C1 segment of cervical spinal cord (tissue), 14 donors: Measurements from ENCODE around the gene TMEM273.

Experiments used
- DNase-seq, 14 donors: peaks; one replicate each; lab custom pipeline; 2025; lab: John Stamatoyannopoulos, UW

TMEM273 gene

GRCh38 chr10:49164559-49165188, 23.5 kb downstream of the TMEM273 start:
- DNase-seq, result peak in 1 of 14 donors; percentile 16

DNA sequence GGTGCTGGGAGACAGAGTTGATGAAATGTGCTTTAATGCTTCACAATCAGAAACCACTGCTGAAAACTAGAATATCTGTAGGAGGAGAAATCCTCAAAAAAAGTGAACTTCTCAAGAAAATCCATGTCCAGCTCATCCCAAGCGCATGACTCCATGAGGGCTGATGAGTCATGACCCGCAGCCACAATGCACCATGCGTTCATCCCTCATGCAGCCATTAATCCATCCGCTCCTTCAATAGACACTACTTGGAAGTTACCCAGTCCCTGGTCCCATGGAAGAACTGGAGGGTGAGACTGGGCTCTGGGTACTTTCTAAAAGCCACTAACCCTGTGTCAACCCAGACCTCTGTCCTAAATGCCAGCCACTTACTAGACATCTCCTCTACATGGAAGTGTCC, 24.4 kb downstream of the TMEM273 start:
- no peak for DNase-seq

- DNase-seq, result no peak
Measured at GRCh38 chr10:49162761-49163310, 25.4 kb downstream of the TMEM273 start.

DNA sequence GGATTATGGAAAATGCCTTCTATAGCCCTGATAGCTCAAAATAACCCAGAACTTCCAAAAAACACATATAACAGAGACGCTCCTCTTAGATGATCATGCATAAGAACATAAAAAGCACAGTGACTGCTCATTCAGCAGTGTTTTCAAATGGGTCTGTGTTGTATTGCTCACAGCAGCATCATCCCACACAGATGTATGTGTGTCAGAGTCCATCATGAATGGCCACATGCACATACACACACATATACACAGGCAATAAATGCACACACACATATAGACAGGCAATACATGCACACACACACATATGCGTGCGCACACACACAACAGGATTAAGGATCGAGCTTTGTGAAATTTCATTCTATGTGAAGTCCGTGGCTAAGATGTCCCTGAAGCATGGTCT, 26.1 kb downstream of the TMEM273 start:
- no peak for DNase-seq

DNA sequence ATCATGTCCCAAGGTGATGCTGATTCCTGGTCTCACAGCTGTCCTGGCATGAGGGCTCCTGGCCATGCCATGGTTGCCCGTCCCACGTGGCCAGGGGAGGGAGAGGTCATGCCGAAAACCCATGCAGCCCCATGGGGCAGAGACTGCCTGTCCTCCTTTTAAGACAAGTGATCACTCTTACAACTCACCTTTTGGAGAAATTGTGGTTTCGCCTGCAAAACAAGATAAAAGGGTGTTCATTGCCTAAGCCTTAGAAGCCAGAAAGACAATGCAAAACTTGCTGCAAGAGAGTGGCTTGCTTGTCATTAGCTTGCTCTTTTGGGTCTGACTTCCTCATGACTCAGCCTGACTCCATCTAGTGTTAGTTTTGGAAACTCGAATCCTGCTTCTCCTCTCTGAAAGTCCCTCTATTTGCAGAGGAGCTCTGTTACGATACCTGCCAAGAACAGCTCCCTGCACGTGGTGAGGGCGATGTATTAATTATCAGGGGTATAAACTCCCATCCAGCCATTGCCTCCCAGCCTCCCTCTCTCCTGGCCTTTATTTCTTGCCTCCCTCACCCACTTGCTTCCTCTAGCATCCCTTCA, 26.7 kb downstream of the TMEM273 start:
- peak in 1 of 14 donors; percentile 11 for DNase-seq

DNA sequence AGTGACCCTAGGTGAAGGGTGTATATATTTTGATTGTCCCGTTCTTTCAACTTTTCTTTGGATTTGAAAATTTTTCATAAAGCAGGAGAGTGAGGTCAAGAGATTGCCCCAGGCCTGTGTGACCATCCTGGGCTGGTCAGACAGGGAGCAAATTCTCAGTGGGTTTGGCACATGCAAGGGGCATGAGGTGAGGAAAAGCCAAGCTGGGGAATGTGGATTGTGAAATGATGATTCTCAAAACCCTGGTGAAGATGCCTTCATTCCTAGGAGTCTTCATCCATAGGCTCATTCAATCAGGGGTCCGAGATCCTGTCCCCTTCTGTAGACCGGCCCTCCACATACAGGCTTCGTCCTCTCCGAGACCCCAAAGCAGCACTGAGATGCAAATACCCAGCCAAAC, 27.4 kb downstream of the TMEM273 start:
- DNase-seq, result no peak

DNA sequence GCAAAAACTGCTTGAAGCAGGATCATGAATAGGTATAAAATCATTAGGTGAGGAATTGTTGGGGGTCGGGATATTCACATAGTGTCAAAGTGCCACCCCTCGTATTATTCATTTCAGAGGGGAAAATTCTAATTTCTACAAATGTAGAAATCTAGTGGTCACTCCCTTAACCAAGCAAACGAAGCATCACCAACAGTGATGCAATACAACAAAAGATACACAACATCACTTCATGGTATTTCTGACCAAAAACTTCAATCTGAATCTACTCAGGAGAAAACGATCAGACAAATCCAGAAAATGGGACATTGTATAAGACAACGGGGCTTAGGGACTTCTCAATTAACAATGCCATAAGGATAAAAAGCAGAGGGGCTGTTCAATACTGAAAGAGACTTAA, 28.1 kb downstream of the TMEM273 start:
- DNase-seq, result no peak

DNA sequence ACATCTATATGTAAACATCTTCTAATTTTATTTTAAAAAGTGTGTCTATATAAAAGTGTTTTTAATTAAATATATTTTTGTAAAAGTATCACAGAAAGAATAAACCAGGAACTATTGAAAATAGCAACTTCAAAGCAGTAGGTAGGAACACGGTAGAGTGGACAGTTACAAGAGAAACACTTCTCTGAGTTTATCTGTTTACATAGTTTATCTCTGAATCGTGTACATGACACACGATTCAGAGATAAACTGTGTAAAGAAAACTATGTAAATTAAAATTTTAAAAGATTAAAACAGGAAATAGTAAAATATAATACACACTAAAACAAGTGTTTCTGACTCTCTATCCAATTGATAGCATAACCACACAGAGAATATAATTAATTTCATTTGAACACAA, 29.3 kb downstream of the TMEM273 start:
- DNase-seq, result no peak

GRCh38 chr10:49158404-49158803, 29.8 kb downstream of the TMEM273 start:
- no peak for DNase-seq

- DNase-seq, result no peak
Measured at GRCh38 chr10:49157229-49157628, 31.0 kb downstream of the TMEM273 start.

DNA sequence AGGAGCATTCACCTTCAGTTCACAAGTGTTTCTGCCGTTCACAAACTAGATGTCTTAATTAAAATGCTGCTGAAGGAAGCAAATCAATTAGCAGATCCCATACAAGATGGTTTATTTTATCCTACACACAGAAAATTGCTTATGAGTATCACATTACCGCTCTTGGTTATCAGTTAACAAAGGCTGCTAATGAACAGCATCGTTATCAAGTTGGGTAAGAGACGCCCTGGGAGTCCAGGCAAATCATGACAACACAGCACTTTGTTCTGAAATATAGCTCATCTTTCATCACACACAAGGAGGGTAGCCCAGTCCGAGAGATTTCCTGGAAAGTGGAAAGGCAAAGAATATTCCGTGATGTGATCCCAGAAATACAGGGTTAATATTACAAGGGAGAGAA, 33.5 kb downstream of the TMEM273 start:
- DNase-seq, result no peak

DNA sequence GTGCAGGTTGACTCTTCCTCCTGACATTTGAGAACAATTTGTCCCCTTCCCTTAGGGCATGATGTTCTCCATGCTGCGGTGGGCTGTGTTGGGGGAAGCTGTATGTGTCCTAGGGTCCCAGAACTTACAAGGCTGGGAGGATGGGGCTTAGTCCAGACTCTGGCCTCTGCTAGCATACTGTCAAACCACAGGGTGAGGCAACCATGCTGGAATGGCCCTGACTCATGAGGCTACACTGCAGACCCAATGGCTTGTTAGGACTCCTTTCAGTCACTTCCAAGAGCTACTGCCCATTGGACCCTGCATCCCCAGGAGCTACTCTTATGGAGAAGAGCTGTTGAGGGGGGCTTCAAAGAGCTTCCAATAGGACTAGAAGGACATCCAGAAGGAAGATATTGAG, 34.2 kb downstream of the TMEM273 start:
- DNase-seq, result no peak

- DNase-seq, result no peak
Measured at GRCh38 chr10:49153115-49153514, 35.1 kb downstream of the TMEM273 start.

DNA sequence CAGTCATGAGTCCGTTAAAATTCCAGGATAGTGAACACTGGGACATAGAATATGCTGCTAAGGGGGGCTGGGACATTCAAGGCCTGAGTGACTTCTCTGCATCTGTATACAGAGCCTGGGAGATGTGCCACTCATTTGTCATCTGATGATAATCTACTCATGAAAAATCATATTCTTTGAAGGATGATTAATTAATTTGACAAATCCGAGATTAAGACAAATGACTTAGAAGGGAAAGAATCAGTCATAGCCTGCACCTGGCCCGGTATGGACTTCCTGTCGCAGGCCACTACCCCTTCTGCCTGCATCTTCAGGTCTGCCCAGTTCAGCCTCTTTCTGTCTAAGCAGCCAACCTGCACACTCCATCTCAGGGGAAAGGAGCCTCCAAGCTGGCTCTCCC, 35.5 kb downstream of the TMEM273 start:
- no peak for DNase-seq

DNA sequence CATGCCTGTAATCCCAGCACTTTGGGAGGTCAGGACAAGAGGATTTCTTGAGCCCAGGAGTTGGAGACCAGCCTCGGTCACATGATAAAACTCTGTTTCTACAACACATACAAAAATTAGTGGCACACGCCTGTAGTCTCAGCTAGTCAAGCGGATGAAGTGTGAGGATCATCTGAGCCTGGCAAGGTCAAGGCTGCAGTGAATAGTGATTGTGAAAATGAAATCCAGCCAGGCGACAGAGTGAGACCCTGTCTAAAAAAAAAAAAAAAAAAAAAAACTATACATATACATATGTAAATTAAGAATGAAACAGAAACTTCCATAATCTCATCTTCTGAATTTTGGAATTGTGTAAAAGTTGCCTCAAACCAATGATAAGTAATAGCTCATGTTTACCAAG, 36.2 kb downstream of the TMEM273 start:
- DNase-seq, result no peak

GRCh38 chr10:49151481-49151880, 36.7 kb downstream of the TMEM273 start:
- DNase-seq, result no peak

- no peak for DNase-seq
Measured at GRCh38 chr10:49151025-49151445, 37.2 kb downstream of the TMEM273 start.

DNA sequence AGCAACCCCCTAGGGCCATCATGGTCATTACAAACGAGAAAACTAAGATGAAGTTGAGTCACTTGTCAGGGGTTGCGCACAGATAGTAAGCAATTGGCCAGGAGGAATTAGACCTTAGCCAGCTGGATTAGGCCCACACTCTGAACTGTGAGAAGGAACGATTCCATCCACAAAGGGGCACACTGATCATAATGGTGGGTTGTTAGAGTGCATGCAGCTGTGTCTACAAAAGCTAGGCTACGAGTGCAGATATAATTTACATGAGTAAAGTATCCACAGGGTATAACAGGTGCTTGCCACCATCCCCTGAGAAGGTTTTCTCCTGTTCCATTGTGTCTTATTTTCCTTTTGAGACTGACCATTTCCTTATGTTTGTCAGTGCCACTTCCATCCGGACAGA, 37.8 kb downstream of the TMEM273 start:
- DNase-seq, result no peak

DNA sequence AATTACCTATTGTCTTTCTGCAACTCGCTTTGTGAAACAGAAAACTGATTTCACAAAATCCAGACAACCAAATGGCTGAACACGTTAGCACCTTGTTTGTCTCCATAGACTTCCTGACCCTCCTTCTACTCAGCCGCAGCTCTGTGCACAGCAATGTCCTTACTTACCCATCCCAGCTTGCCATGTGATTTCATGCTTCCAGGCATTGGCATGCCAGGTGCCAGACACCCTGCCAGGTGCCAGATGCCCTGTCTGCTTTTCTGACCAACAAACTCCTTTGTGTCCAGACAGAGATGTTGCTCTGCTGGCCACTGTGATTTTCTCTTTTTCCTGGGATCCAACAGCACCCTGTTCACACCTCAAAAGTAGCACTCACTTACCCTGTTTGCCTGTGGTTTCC, 38.3 kb downstream of the TMEM273 start:
- DNase-seq, result peak in 1 of 14 donors; percentile 84

DNA sequence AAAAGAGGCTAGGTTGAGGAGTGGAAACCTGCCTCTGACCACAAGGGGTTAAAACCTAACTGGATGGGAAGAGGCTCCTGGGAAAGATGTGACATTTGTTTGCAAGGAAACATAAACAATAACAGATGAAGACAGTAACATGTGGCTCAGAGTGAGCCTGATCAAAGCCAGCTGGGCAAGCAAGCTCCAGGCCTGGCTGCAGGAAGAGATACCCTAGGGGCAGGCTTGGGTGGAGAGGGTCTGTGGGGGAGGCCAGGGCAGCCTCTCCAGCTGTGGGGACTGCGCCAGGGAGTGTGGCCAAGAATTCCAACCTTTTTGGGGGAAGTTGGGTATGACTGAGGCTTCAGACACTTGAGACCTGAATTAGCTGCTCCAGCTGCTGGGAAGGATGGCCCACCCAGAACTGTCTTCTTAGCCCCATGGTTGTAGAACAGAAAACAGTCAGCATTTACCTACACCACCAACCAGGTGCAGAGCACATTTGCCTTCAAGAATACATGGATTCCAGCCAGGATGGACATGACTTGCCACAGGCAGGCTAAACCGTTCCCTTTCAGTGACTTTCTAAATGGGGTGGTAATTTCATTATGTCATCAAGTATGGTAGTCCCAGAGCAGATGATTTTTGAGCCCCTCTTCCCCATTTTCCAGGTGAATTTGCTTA, 44.0 kb downstream of the TMEM273 start:
- DNase-seq, result no peak

DNA sequence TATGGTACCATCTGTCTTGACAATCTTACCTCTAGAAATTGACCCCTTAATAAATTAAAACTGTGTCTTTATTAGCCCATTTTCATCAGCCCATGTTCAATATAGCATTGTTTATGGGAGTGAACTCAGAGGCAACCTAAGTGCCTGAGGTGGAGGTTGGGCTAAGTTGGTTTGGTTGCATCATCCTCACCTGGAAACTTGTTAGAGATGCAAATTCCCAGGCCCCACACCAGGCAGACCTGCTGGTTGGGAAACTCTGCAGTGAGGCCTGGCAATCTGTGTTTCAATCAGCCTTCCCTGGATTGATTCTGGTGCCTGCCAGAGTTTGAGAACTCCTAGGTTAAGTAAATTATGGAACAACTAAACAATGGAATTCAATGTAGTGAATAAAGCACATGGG, 44.9 kb downstream of the TMEM273 start:
- DNase-seq, result no peak

- no peak for DNase-seq
Measured at GRCh38 chr10:49141541-49142332, 46.5 kb downstream of the TMEM273 start.
